Thyroid gland (tissue), 4 donors: ENCODE results near the gene KLHDC7A. TPM values are rescaled to one million over a fixed set of nuclear protein-coding genes. Genes with fewer than 3 reads are reported as not detected.

Experiments used
- DNase-seq, 2 donors: peaks; one replicate each; pipeline ENCODE4 v3.0.0-alpha.2; 2019
- H3K27ac ChIP-seq, 3 donors: fragments of 200-600 bp; sonication (generic); 1 replicate in 2 of 3; 2 replicates in 1 of 3; pipeline ENCODE4 v1.5.1; 2016 to 2019; ENCODE audit warnings: mild to moderate bottlenecking in 1 of 3, moderate library complexity in 1 of 3
- H3K27me3 ChIP-seq: fragments of 200-600 bp; sonication (generic); one replicate; pipeline ENCODE4 v1.5.1; 2019
- H3K36me3 ChIP-seq, 2 donors: fragments of 200-600 bp; sonication (generic); one replicate each; pipeline ENCODE4 v1.5.1; 2016 to 2019
- H3K4me1 ChIP-seq, 2 donors: fragments of 200-600 bp; sonication (generic); one replicate each; pipeline ENCODE4 v1.5.1; 2017 to 2019
- H3K4me3 ChIP-seq, 3 donors: fragments of 200-600 bp; sonication (generic); replicated peaks in 1 of 3; 1 replicate in 2 of 3; 2 replicates in 1 of 3; pipeline ENCODE4 v1.5.1; 2016; ENCODE audit warnings: mild to moderate bottlenecking in 1 of 3
- H3K9me3 ChIP-seq: fragments of 200-600 bp; sonication (generic); one replicate; pipeline ENCODE4 v1.5.1; 2017
- CTCF ChIP-seq, 6 experiments: fragments of 200-600 bp in 3 of 6; fragments of 450-650 bp in 3 of 6; sonication (generic) in 3 of 6; IDR thresholded peaks; one replicate each; pipeline ENCODE4 v1.5.1; 2016 to 2019; ENCODE audit warnings: antibody characterized with exemption in 6 of 6, mild to moderate bottlenecking in 2 of 6, inconsistent platforms in 1 of 6, moderate library complexity in 1 of 6
- POLR2A ChIP-seq, 2 donors: fragments of 450-650 bp; IDR thresholded peaks; one replicate each; pipeline ENCODE4 v1.6.1; 2017; ENCODE audit warnings: antibody characterized with exemption in 2 of 2, mild to moderate bottlenecking in 2 of 2, moderate library complexity in 1 of 2
- WGBS, 2 donors: methylation state at CpG; one replicate each; pipeline ENCODE4 v1.1.5; 2017; 5-methylcytosine and 5-hydroxymethylcytosine counted together
- intact Hi-C: fragments of 100-400 bp; cut with DNase I; formaldehyde crosslinking; loops from one replicate; pipeline ENCODE4 v1.15.1; 2023
- total RNA-seq, 4 donors: library from RNA; depleted of rRNA; stranded (reverse); fragments of >200 nt; gene quantifications; one replicate each; pipeline ENCODE4 v1.2.3, GENCODE V29; 2016

The KLHDC7A gene
- total RNA-seq, 4 donors from 2014 or later = 0.40 to 9.9 (median 4.7) TPM

- WGBS, 2 donors = 75 to 86% methylated on average over 2 of the region's 2 CpGs
- H3K27me3 ChIP-seq = no peaks in the 10 kb centered on the region
Measured at GRCh38 chr1:18484721-18485120, 4.0 kb downstream of the KLHDC7A start.

DNA sequence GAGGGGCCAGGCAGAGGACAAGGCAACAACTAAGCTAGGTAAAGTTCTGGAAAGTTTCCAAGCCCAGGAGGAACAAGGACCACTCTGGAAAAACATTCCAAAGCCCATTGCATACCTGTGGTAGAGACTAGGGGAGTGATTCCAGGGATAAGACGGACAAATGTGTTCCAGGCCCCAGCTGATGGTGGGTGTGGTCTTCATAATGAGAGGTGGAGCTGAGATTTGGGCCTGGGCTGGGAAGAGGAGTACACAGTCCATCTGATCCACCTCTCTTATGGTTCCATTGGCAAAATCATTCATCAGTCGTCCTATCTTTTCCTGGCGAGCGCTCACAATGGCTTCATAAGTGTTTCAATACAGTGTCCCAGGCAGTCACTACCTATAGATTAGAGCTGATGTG is 4.5 kb downstream of the KLHDC7A start:
- no peak for TF ChIP-seq CTCF (IDR thresholded peaks at IDR 0.05)
- no peak for TF ChIP-seq POLR2A (IDR thresholded peaks at IDR 0.05)
- Histone ChIP-seq H3K4me1 (peaks cover 18 to 20% of the 10 kb centered on the region in 2 donors), H3K36me3 (no peaks in the 10 kb centered on the region), H3K27me3 (no peaks in the 10 kb centered on the region), H3K27ac (no peak overlapping the region), H3K9me3 (no peaks in the 10 kb centered on the region), H3K4me3 (no peak overlapping the region)
- intact Hi-C loops = no loop called here
- DNase-seq = no peak
- 94 to 97% methylated on average over 4 of the region's 4 CpGs for WGBS, 2 donors

More at GRCh38 chr1:18484721-18485120, 4.0 kb downstream of the KLHDC7A start:
- Histone ChIP-seq H3K9me3 (no peaks in the 10 kb centered on the region), H3K27ac (no peak overlapping the region), H3K36me3 (no peaks in the 10 kb centered on the region), H3K4me3 (no peak overlapping the region), H3K4me1 (peaks cover 22 to 25% of the 10 kb centered on the region in 2 donors)
- TF ChIP-seq POLR2A (IDR thresholded peaks at IDR 0.05) (no peak), CTCF (IDR thresholded peaks at IDR 0.05) (no peak)
- no peak for DNase-seq
- intact Hi-C loops = no loop called here

DNA sequence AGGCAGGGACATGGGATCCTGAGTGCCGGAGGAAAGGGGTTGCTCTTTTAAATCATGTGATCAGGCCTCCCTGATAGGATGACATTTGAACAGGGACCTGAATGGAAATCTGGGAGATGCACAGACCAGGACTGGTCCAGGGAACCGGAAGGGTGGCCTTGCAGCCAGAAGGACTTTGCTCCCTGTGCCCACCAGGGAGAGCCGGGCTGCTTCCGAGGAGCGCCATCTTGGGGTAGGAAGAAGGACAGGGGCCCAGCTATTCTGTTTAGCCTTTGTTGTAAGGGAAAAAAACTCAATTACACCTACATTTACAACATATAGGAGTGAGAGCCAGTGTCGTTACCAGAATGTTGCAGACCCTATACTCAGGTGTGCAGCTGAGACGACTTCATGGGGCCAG is 5.5 kb downstream of the KLHDC7A start:
- no peaks in the 10 kb centered on the region for H3K9me3 ChIP-seq
- no peak for DNase-seq
- intact Hi-C loops = no loop called here
- no peak overlapping the region for H3K4me3 ChIP-seq
- no peaks in the 10 kb centered on the region for H3K36me3 ChIP-seq
- TF ChIP-seq POLR2A (IDR thresholded peaks at IDR 0.05) = no peak
- peak in 1 of 6 experiments; percentile 4 for TF ChIP-seq CTCF (IDR thresholded peaks at IDR 0.05)
- peaks cover 10% of the 10 kb centered on the region in 2 donors for H3K4me1 ChIP-seq
- H3K27me3 ChIP-seq = no peaks in the 10 kb centered on the region
- 51 to 69% methylated on average over 7 of the region's 7 CpGs for WGBS, 2 donors
- no peak overlapping the region for H3K27ac ChIP-seq

GRCh38 chr1:18489417-18490143 is 8.8 kb downstream of the KLHDC7A start:
- no peak overlapping the region for H3K27ac ChIP-seq
- no peaks in the 10 kb centered on the region for H3K9me3 ChIP-seq
- TF ChIP-seq CTCF (IDR thresholded peaks at IDR 0.05) (no peak), POLR2A (IDR thresholded peaks at IDR 0.05) (no peak)
- no peak for DNase-seq
- H3K4me3 ChIP-seq = no peak overlapping the region
- H3K27me3 ChIP-seq = no peaks in the 10 kb centered on the region
- H3K4me1 ChIP-seq = no peaks in the 10 kb centered on the region
- H3K36me3 ChIP-seq = no peaks in the 10 kb centered on the region
- intact Hi-C loops = no loop called here
- WGBS, 2 donors = 79 to 92% methylated on average over 2 of the region's 2 CpGs

DNA sequence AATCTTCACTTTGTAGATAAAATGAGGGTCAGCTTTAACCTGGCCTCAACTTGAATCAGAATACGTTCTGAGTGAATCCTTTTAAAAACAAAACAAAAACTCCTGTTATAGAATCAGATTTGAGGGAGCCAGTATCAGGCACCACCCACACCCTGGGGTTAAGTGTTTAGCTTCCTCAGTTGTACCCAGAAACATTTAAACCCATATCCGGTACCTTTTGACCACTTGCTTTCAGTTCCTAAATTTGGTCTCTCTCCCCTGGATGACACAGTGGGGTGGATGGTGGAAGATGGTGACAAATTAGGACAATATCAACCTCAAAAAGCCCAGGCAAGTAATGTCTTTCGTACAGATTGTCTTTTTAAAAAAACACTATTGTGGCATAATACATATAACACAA is 10.4 kb downstream of the KLHDC7A start:
- Histone ChIP-seq H3K27me3 (no peaks in the 10 kb centered on the region), H3K4me1 (no peaks in the 10 kb centered on the region), H3K27ac (no peak overlapping the region), H3K36me3 (no peaks in the 10 kb centered on the region), H3K4me3 (no peak overlapping the region), H3K9me3 (no peaks in the 10 kb centered on the region)
- no peak for DNase-seq
- intact Hi-C loops = no loop called here
- TF ChIP-seq CTCF (IDR thresholded peaks at IDR 0.05) = no peak
- TF ChIP-seq POLR2A (IDR thresholded peaks at IDR 0.05) = no peak
- 70 to 76% methylated on average over 3 of the region's 3 CpGs for WGBS, 2 donors
